ENCODE measurements around the gene SULT1C3.

Gene SULT1C3

DNA sequence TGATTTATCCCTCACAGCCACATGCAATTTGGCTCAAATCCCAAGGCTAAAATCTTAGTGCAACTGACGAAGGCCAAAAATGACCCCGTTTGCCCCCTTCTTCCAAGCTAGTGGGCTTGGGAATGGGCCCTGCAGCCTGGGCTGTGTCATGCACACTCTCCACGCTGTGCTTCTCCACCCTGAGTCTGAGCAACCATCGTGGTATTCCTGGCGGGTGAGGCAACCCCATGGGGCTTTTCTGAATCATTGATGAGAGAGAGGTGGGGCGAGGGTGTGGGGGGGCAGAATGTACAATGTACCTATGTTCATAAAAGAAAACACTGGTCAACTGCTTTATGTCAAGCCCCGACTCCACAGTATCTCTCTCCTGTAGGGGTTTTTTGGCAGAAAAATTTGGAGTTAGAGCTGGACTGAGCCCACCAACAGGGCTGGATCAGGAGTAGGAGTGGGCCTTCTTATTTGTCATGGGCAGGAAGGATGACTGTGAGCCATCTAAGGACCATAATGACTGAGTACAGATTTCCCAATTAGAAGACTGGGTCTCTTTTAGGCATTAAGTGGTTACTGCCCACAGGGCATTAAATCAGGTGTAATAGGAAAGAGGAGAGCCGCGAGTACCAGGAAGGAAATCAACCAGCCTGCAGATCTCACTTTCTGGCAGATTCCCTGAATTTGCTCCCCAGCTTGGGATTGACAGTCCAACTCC, 57.8 kb downstream of the SULT1C3 start:
- TF ChIP-seq, protein P1, sequence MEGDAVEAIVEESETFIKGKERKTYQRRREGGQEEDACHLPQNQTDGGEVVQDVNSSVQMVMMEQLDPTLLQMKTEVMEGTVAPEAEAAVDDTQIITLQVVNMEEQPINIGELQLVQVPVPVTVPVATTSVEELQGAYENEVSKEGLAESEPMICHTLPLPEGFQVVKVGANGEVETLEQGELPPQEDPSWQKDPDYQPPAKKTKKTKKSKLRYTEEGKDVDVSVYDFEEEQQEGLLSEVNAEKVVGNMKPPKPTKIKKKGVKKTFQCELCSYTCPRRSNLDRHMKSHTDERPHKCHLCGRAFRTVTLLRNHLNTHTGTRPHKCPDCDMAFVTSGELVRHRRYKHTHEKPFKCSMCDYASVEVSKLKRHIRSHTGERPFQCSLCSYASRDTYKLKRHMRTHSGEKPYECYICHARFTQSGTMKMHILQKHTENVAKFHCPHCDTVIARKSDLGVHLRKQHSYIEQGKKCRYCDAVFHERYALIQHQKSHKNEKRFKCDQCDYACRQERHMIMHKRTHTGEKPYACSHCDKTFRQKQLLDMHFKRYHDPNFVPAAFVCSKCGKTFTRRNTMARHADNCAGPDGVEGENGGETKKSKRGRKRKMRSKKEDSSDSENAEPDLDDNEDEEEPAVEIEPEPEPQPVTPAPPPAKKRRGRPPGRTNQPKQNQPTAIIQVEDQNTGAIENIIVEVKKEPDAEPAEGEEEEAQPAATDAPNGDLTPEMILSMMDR (conservative IDR thresholded peaks at IDR 0.05), result no peak
- H3K27ac ChIP-seq, result no peak overlapping the region

- H3K27ac ChIP-seq, result no peak overlapping the region
- TF ChIP-seq, protein P1 (conservative IDR thresholded peaks at IDR 0.05), result no peak
Measured at GRCh38 chr2:108301558-108301957, 61.8 kb downstream of the SULT1C3 start.

GRCh38 chr2:108304975-108305374, 65.2 kb downstream of the SULT1C3 start:
- TF ChIP-seq, protein P1 (conservative IDR thresholded peaks at IDR 0.05), result no peak
- H3K27ac ChIP-seq, result no peak overlapping the region

GRCh38 chr2:108305901-108306300, 66.1 kb downstream of the SULT1C3 start:
- H3K27ac ChIP-seq, result no peak overlapping the region
- TF ChIP-seq, protein P1 (conservative IDR thresholded peaks at IDR 0.05), result no peak

- H3K27ac ChIP-seq, result peak overlapping the region; percentile 66
- TF ChIP-seq, protein P1 (conservative IDR thresholded peaks at IDR 0.05), result no peak
Measured at GRCh38 chr2:108309903-108310302, 70.1 kb downstream of the SULT1C3 start.

Measured in VCaP (cell line).